LoVo (cell line): ENCODE data around the gene TBCB.
"Not testable (repeated sequence)": the region's sequence is repeated elsewhere in the genome, so short reads cannot be mapped to it uniquely, and the experiment has no call there.

Experiments
- DNase-seq: peaks from one replicate; pipeline ENCODE4 v3.0.0-alpha.2; 2016; ENCODE audit warnings: low spot score

Gene TBCB

GRCh38 chr19:36173846-36174245 is 58.6 kb downstream of the TBCB start:
- not testable (repeated sequence) for DNase-seq
